ENCODE measurements around the gene SLC12A5.
"Not testable (repeated sequence)": the region's sequence is repeated elsewhere in the genome, so short reads cannot be mapped to it uniquely, and the experiment has no call there.

The SLC12A5 gene

GRCh38 chr20:46083531-46084061, 54.6 kb downstream of the SLC12A5 start:
- Mint-ChIP-seq H3K4me1 (ENCODE audit: low read depth) (peaks cover 78% of the 10 kb centered on the region), H3K27me3 (no peaks in the 10 kb centered on the region), H3K4me3 (no peak overlapping the region), H3K27ac (peak overlapping the region; percentile 58), H3K9me3 (ENCODE audit: low read depth) (no peaks in the 10 kb centered on the region), H3K36me3 (peaks cover 2% of the 10 kb centered on the region)

- H3K9me3 Mint-ChIP-seq (ENCODE audit: low read depth) = no peaks in the 10 kb centered on the region
- peaks cover 2% of the 10 kb centered on the region for H3K36me3 Mint-ChIP-seq
- H3K4me3 Mint-ChIP-seq = peak overlapping the region; percentile 4
- peaks cover 79% of the 10 kb centered on the region for H3K4me1 Mint-ChIP-seq (ENCODE audit: low read depth)
- no peak overlapping the region for H3K27ac Mint-ChIP-seq
- no peaks in the 10 kb centered on the region for H3K27me3 Mint-ChIP-seq
Observed at GRCh38 chr20:46084805-46085178, 55.8 kb downstream of the SLC12A5 start.

- no peaks in the 10 kb centered on the region for H3K9me3 Mint-ChIP-seq (ENCODE audit: low read depth)
Observed at GRCh38 chr20:46085179-46085851, 56.3 kb downstream of the SLC12A5 start.

GRCh38 chr20:46087161-46087560, 58.1 kb downstream of the SLC12A5 start:
- peaks cover 72% of the 10 kb centered on the region for H3K4me1 Mint-ChIP-seq (ENCODE audit: low read depth)
- H3K4me3 Mint-ChIP-seq = peak overlapping the region; percentile 90
- H3K9me3 Mint-ChIP-seq (ENCODE audit: low read depth) = no peaks in the 10 kb centered on the region
- no peaks in the 10 kb centered on the region for H3K27me3 Mint-ChIP-seq
- H3K27ac Mint-ChIP-seq = peak overlapping the region; percentile 18
- H3K36me3 Mint-ChIP-seq = peaks cover 2% of the 10 kb centered on the region

More at GRCh38 chr20:46085179-46085851, 56.3 kb downstream of the SLC12A5 start:
- Mint-ChIP-seq H3K27me3 (no peaks in the 10 kb centered on the region), H3K36me3 (peaks cover 2% of the 10 kb centered on the region), H3K27ac (peak overlapping the region; percentile 2), H3K4me1 (ENCODE audit: low read depth) (peaks cover 80% of the 10 kb centered on the region), H3K4me3 (peak overlapping the region; percentile 4)

- H3K36me3 Mint-ChIP-seq = peaks cover 2% of the 10 kb centered on the region
- H3K27me3 Mint-ChIP-seq = no peaks in the 10 kb centered on the region
- H3K9me3 Mint-ChIP-seq (ENCODE audit: low read depth) = no peaks in the 10 kb centered on the region
- peak overlapping the region; percentile 89 for H3K27ac Mint-ChIP-seq
- peaks cover 58% of the 10 kb centered on the region for H3K4me1 Mint-ChIP-seq (ENCODE audit: low read depth)
- H3K4me3 Mint-ChIP-seq = peak overlapping the region; percentile 90
Observed at GRCh38 chr20:46088409-46089166, 59.6 kb downstream of the SLC12A5 start.

GRCh38 chr20:46089167-46089416, 60.1 kb downstream of the SLC12A5 start:
- H3K4me1 Mint-ChIP-seq (ENCODE audit: low read depth) = peaks cover 53% of the 10 kb centered on the region

GRCh38 chr20:46089417-46090388, 60.7 kb downstream of the SLC12A5 start, which contains the start of gene NCOA5:
TSS of gene NCOA5 (minus strand) at chr20:46089962. CDS start at chr20:46079424, 10,538 bp downstream.
- Mint-ChIP-seq H3K27ac (peak within 1 kb of the TSS; percentile 89), H3K4me1 (ENCODE audit: low read depth) (peaks cover 47% of the 10 kb centered on the region), H3K4me3 (peak within 1 kb of the TSS; percentile 94)

More at GRCh38 chr20:46089167-46089416, 60.1 kb downstream of the SLC12A5 start:
- H3K4me3 Mint-ChIP-seq = peak overlapping the region; percentile 90
- H3K36me3 Mint-ChIP-seq = peaks cover 2% of the 10 kb centered on the region
- peak overlapping the region; percentile 84 for H3K27ac Mint-ChIP-seq
- H3K27me3 Mint-ChIP-seq = no peaks in the 10 kb centered on the region
- H3K9me3 Mint-ChIP-seq (ENCODE audit: low read depth) = no peaks in the 10 kb centered on the region

GRCh38 chr20:46091622-46092535, 62.9 kb downstream of the SLC12A5 start:
- H3K9me3 Mint-ChIP-seq (ENCODE audit: low read depth); H3K27ac Mint-ChIP-seq; H3K36me3 Mint-ChIP-seq; H3K4me3 Mint-ChIP-seq; H3K27me3 Mint-ChIP-seq: not testable (repeated sequence)
- peaks cover 25% of the 10 kb centered on the region for H3K4me1 Mint-ChIP-seq (ENCODE audit: low read depth)

More at GRCh38 chr20:46089417-46090388, 60.7 kb downstream of the SLC12A5 start, which contains the start of gene NCOA5:
- Mint-ChIP-seq H3K36me3 (peaks cover 2% of the 10 kb centered on the region), H3K9me3 (ENCODE audit: low read depth) (no peaks in the 10 kb centered on the region), H3K27me3 (no peaks in the 10 kb centered on the region)

- peaks cover under 1% of the 10 kb centered on the region for H3K36me3 Mint-ChIP-seq
- no peak overlapping the region for H3K27ac Mint-ChIP-seq
- peaks cover 11% of the 10 kb centered on the region for H3K4me1 Mint-ChIP-seq (ENCODE audit: low read depth)
- H3K9me3 Mint-ChIP-seq (ENCODE audit: low read depth) = no peaks in the 10 kb centered on the region
- peaks cover 1% of the 10 kb centered on the region for H3K27me3 Mint-ChIP-seq
- H3K4me3 Mint-ChIP-seq = no peak overlapping the region
Observed at GRCh38 chr20:46093531-46093930, 64.5 kb downstream of the SLC12A5 start.

- Mint-ChIP-seq H3K27me3 (peaks cover 20% of the 10 kb centered on the region), H3K36me3 (peaks cover 6% of the 10 kb centered on the region), H3K9me3 (ENCODE audit: low read depth) (no peaks in the 10 kb centered on the region), H3K27ac (no peak overlapping the region), H3K4me1 (ENCODE audit: low read depth) (no peaks in the 10 kb centered on the region), H3K4me3 (no peak overlapping the region)
Observed at GRCh38 chr20:46099491-46100287, 70.7 kb downstream of the SLC12A5 start.

- not testable (repeated sequence) for H3K4me1 Mint-ChIP-seq (ENCODE audit: low read depth); H3K36me3 Mint-ChIP-seq; H3K9me3 Mint-ChIP-seq (ENCODE audit: low read depth); H3K27ac Mint-ChIP-seq; H3K4me3 Mint-ChIP-seq
- peaks cover 22% of the 10 kb centered on the region for H3K27me3 Mint-ChIP-seq
Observed at GRCh38 chr20:46100444-46100843, 71.4 kb downstream of the SLC12A5 start.

GRCh38 chr20:46100988-46101387, 72.0 kb downstream of the SLC12A5 start:
- Mint-ChIP-seq H3K4me1 (ENCODE audit: low read depth) (no peaks in the 10 kb centered on the region), H3K27me3 (peaks cover 25% of the 10 kb centered on the region), H3K36me3 (peaks cover 6% of the 10 kb centered on the region), H3K9me3 (ENCODE audit: low read depth) (no peaks in the 10 kb centered on the region), H3K4me3 (no peak overlapping the region), H3K27ac (no peak overlapping the region)

- Mint-ChIP-seq H3K27me3 (peaks cover 28% of the 10 kb centered on the region), H3K4me3 (no peak overlapping the region), H3K4me1 (ENCODE audit: low read depth) (no peaks in the 10 kb centered on the region), H3K27ac (no peak overlapping the region), H3K36me3 (peaks cover 6% of the 10 kb centered on the region), H3K9me3 (ENCODE audit: low read depth) (no peaks in the 10 kb centered on the region)
Observed at GRCh38 chr20:46101957-46102356, 72.9 kb downstream of the SLC12A5 start.

Measured in activated naive CD8-positive, alpha-beta T cell (primary cell).